NCI-H345 treated with DMSO at 0.1 percent for 48 hours (cell line): ENCODE measurements around the gene IL4I1.

Experiments used
- DNase-seq: peaks from one replicate; lab custom pipeline; 2025; ENCODE audit not compliant: unreplicated experiment; lab: John Stamatoyannopoulos, UW

Gene IL4I1

DNA sequence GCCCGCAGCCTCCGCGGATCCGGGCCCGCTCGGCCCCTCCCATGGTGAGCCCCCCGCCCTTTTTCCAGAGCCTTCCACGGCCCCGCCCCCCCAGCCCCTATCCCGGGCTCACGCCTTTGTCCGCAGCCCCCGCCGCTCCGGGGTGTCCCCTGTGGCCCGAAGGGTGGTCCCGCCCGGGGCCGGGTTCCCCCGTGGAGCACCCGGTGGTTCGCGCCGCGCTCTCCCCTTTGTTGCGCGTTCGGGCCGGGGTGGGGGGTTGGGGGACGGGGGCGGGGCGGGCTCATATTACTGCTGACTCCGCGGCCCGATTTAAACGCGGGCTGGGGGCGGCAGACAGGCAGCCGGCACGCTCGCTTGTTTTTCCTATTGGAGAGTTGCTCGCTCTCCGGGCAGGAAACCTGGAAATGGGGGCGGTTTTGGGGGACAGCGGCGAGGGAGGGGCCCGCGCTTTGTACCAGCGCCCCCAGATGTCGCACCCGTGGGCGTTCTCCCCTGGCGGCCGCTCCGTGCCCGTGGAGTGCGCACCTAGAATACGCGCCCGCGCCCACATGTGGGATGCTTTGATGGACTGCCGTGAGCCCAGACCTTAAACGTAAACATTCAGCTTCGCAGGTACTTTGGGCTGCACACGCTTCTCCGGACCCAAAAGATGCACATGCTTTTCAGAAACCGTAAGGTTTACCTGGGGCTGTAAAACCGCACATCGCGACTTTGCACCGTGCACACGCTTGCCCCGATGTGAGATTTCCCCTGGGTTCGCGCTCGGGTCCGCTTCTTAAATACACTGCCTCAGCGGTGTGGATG is 45.0 kb downstream of the IL4I1 start:
- DNase-seq, result no peak

DNA sequence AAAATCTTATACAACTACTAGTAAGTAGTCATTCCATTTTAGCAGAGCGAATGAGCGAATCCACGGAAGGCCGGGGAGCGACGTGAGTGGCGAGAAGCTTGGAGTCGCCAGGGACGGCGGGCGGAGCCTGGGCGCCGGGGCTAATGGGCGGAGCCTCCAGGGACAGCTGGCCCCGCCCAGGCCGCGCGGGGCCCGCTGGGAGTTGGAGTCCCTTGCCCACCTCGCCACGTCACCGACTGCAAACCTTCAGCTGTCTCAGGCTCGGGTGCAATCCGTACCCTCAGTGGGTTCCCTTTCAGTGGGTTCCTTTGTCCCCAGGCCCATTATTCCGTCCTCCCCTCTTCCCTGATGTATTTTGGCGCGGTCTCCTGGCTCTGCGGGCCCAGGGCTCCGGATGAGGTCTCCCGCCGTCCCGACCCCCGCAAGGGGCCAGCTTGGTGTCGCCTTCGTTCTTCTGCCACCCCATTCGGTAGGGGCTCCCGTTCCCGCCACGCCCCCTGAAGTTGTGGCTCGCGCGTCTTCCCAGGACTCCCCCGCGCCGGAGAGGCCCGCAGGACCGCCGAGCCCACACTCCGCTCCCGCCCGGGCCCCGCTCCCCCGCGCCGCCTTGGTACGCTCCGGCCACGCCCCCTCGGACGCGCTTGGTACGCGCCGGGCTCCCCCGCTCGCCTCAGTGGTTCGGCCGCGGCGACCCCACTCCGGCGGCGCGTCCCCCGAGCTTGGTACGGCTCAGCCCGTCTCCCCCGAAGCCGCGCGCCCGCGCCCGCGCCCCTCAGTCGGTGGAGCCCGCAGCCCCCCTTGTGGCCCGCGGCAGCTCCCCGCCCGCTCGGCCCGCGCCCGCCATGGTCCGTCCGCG is 46.0 kb downstream of the IL4I1 start, which contains the start of gene PTOV1:
Gene PTOV1, plus strand, starts transcription at position 673 of the 856 bp plus-strand sequence.
- peak; percentile 69 for DNase-seq

GRCh38 chr19:49850221-49850486 is 46.5 kb downstream of the IL4I1 start:
- no peak for DNase-seq

- no peak for DNase-seq
These were observed 47.1 kb downstream of the IL4I1 start for GRCh38 chr19:49849433-49850220.

GRCh38 chr19:49848938-49849337 is 47.7 kb downstream of the IL4I1 start:
- DNase-seq, result no peak

GRCh38 chr19:49847731-49848696 is 48.7 kb downstream of the IL4I1 start:
- no peak for DNase-seq

GRCh38 chr19:49846408-49846807 is 50.3 kb downstream of the IL4I1 start:
- DNase-seq, result no peak

DNA sequence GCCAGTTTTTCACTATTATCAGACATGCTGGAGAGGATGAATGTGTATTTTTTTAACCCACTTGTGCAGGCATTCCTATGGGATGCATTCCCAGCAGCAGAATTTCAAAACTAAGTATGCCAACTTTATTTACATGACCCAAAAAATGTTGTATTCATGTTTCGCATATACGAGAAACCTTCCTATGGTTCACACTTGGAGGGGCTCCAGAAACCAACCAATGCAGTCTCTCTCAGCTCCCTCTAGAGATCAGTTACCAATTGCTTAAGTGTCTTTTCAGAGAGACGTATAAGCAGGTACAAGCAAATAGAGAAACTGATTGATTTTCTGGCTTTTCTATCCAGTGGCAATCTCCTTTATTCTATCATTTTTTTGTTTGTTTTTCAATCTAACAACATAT is 51.3 kb downstream of the IL4I1 start:
- no peak for DNase-seq

- DNase-seq, result no peak
These were observed 52.3 kb downstream of the IL4I1 start for GRCh38 chr19:49844138-49845095.

DNA sequence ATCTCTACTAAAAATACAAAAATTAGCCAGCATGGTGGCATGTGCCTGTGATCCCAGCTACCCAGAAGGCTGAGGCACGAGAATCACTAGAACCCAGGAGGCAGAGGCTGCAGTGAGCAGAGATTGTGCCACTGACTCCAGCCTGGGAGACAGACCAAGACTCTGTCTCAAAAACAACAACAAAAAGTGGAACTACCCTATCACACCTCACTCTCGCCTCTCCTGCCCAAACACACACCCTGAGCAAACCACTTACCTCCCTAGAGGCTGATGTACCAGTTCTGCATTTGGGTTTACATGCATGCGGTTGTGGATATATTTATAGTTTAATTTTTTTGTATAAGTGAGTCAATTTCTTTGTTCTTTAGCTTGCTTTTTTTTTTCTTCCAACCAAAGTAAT is 53.4 kb downstream of the IL4I1 start:
- no peak for DNase-seq

- no peak for DNase-seq
These were observed 55.9 kb downstream of the IL4I1 start for GRCh38 chr19:49840736-49841249.

DNA sequence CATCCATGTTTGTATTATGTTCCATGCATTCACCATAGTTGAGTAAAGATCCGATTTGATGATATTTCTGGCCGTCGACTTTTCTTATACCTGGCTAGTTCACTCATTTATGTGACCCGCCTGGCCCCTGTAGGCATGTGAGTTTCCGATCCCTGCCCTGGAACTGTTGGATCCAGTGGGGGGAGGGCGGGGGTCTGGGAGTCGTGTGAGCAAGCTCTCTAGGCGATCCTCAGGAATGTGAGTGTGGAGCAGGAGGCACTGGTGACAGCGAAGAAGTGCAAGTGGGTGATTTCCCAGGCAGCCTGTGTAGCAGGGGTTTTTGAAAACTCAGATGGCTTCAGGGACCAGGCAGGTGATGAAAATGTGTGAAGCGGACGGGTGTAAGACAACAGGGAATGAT is 56.4 kb downstream of the IL4I1 start:
- no peak for DNase-seq

GRCh38 chr19:49839713-49840112 is 57.0 kb downstream of the IL4I1 start:
- no peak for DNase-seq
